DND-41 (cell line): ENCODE data around the gene RPL35.

Experiments
- ATAC-seq: fragments of 200-7000 bp; cut with Tn5 transposase; 3 replicates; pipeline ENCODE4 v1.9.1; 2021; ENCODE audit warnings: low read depth; ENCODE audit not compliant: insufficient read depth
- DNase-seq: peaks from one replicate; pipeline ENCODE4 v3.0.0-alpha.2; 2020
- H2AFZ ChIP-seq: 2 replicates; pipeline ENCODE4 v1.6.0; 2012; ENCODE audit warnings: low read depth, low read length
- H3K27ac ChIP-seq: 2 replicates; pipeline ENCODE4 v1.5.1; 2012; ENCODE audit warnings: low read length, inconsistent platforms
- H3K27me3 ChIP-seq: fragments of 200-600 bp; sonication (generic); 2 replicates; pipeline ENCODE4 v1.6.0; 2012; ENCODE audit warnings: low read length, mild to moderate bottlenecking, inconsistent platforms; ENCODE audit not compliant: insufficient read depth, poor library complexity
- H3K36me3 ChIP-seq: 2 replicates; pipeline ENCODE4 v1.5.1; 2012; ENCODE audit warnings: low read length, inconsistent platforms; ENCODE audit not compliant: insufficient read depth
- H3K4me1 ChIP-seq: 2 replicates; pipeline ENCODE4 v1.5.1; 2012; ENCODE audit warnings: mild to moderate bottlenecking, low read length; ENCODE audit not compliant: insufficient read depth
- H3K4me2 ChIP-seq: 2 replicates; pipeline ENCODE4 v1.6.0; 2012; ENCODE audit warnings: mild to moderate bottlenecking, moderate library complexity, low read length, inconsistent platforms; ENCODE audit not compliant: insufficient read depth
- H3K4me3 ChIP-seq, 2 experiments: fragments of 200-600 bp in 1 of 2; shearing (Covaris generic) in 1 of 2; 2 replicates each; pipeline ENCODE4 v1.5.1; 2012 to 2016; ENCODE audit warnings: inconsistent platforms in 2 of 2, low read length in 2 of 2, mild to moderate bottlenecking in 2 of 2, low read depth in 1 of 2, moderate library complexity in 1 of 2
- H3K79me2 ChIP-seq: 2 replicates; pipeline ENCODE4 v1.6.0; 2012; ENCODE audit warnings: low read length, inconsistent platforms; ENCODE audit not compliant: insufficient read depth
- H3K9ac ChIP-seq: 2 replicates; pipeline ENCODE4 v1.6.0; 2012; ENCODE audit warnings: low read depth, mild to moderate bottlenecking, inconsistent platforms, low read length, moderate library complexity
- H3K9me3 ChIP-seq: 2 replicates; pipeline ENCODE4 v1.5.1; 2012; ENCODE audit warnings: low read length, moderate library complexity, mild to moderate bottlenecking, inconsistent platforms; ENCODE audit not compliant: insufficient read depth, severe bottlenecking
- H4K20me1 ChIP-seq: 2 replicates; pipeline ENCODE4 v1.6.0; 2012; ENCODE audit warnings: low read length; ENCODE audit not compliant: insufficient read depth
- EZH2 ChIP-seq: IDR thresholded peaks from 3 replicates; pipeline ENCODE4 v1.6.1; 2012; ENCODE audit warnings: borderline replicate concordance, low read depth, mild to moderate bottlenecking, moderate library complexity, low read length, inconsistent platforms; ENCODE audit not compliant: severe bottlenecking
- TF ChIP-seq, protein P1 (sequence below): IDR thresholded peaks from 2 replicates; pipeline ENCODE4 v1.5.1; 2012; ENCODE audit warnings: borderline replicate concordance, low read length, moderate library complexity, mild to moderate bottlenecking; ENCODE audit not compliant: poor library complexity, severe bottlenecking; ENCODE audit errors: extremely low read depth

The RPL35 gene

DNA sequence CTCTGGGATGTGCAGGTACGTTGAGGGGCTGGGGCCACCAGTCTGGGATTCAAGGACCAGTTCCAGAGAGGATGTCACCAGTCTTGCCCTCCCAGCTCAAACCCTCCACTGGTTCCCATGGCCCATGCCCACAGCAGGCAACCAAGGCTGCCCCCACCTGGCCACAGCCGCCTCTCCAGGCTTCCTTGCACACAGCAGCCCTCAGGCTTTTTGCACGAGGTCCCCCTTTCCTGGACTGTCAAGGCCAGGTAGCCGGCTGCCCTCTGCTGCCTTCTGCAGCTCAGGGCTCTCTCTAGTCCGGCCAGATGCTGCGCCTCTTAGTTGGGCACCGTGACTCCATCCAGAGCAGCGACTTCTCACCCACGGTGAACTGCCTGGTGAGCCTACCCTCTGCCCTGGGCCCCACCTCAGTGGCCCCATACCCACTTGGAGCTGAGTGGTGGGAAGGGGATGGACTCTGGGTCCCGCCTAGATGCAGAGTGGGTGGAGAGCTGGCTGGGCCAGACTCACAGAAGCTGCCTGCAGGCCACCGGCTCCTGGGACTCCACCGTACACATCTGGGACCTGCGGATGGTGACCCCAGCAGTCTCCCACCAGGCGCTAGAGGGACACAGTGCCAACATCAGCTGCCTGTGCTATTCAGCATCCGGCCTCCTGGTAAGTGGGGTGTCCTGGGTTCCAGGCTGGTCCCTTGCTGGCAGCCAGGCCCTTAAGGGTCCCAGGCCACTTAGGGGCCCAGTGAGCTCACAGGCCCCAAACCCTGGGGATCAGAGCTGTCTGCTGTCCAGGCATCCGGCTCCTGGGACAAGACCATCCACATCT is 5.6 kb downstream of the RPL35 start:
- peak; percentile 49 for DNase-seq
- Histone ChIP-seq H3K27me3 (no peaks in the 10 kb centered on the region), H3K4me1 (peaks cover 41% of the 10 kb centered on the region), H3K4me2 (no peak overlapping the region), H3K36me3 (peaks cover 51% of the 10 kb centered on the region), H3K4me3 (no peak overlapping the region), H3K9me3 (no peaks in the 10 kb centered on the region), H3K79me2 (peaks cover 26% of the 10 kb centered on the region), H3K27ac (no peak overlapping the region), H3K9ac (no peak overlapping the region), H4K20me1 (peaks cover 59% of the 10 kb centered on the region), H2AFZ (no peak overlapping the region)
- TF ChIP-seq, protein P1, sequence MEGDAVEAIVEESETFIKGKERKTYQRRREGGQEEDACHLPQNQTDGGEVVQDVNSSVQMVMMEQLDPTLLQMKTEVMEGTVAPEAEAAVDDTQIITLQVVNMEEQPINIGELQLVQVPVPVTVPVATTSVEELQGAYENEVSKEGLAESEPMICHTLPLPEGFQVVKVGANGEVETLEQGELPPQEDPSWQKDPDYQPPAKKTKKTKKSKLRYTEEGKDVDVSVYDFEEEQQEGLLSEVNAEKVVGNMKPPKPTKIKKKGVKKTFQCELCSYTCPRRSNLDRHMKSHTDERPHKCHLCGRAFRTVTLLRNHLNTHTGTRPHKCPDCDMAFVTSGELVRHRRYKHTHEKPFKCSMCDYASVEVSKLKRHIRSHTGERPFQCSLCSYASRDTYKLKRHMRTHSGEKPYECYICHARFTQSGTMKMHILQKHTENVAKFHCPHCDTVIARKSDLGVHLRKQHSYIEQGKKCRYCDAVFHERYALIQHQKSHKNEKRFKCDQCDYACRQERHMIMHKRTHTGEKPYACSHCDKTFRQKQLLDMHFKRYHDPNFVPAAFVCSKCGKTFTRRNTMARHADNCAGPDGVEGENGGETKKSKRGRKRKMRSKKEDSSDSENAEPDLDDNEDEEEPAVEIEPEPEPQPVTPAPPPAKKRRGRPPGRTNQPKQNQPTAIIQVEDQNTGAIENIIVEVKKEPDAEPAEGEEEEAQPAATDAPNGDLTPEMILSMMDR, result peak; percentile 50
- no peak for TF ChIP-seq EZH2
- peak; percentile 29 for ATAC-seq

DNA sequence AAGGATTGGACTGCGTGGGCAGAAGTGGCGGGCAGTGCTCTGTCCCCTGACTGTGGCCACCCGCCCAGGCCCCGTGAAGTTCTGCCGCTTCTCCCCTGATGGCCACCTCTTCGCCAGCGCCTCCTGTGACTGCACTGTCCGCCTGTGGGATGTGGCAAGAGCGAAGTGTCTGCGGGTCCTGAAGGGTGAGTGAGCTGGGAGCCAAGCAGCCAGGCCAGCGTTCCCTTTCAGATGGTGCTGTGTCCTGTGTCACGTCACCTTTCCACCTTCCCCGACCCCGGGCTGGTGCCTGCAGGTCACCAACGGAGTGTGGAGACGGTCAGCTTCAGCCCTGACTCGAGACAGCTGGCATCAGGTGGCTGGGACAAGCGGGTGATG is 6.2 kb downstream of the RPL35 start:
- TF ChIP-seq EZH2, result no peak
- TF ChIP-seq, protein P1, result no peak
- H3K36me3 ChIP-seq, result peaks cover 45% of the 10 kb centered on the region
- no peak overlapping the region for H3K27ac ChIP-seq
- H2AFZ ChIP-seq, result no peak overlapping the region
- no peak overlapping the region for H3K4me3 ChIP-seq
- ATAC-seq (no peak), DNase-seq (no peak)
- no peaks in the 10 kb centered on the region for H3K9me3 ChIP-seq
- no peaks in the 10 kb centered on the region for H3K27me3 ChIP-seq
- H3K79me2 ChIP-seq, result peaks cover 20% of the 10 kb centered on the region
- H3K9ac ChIP-seq, result no peak overlapping the region
- peaks cover 35% of the 10 kb centered on the region for H3K4me1 ChIP-seq
- no peak overlapping the region for H3K4me2 ChIP-seq
- H4K20me1 ChIP-seq, result peaks cover 53% of the 10 kb centered on the region

DNA sequence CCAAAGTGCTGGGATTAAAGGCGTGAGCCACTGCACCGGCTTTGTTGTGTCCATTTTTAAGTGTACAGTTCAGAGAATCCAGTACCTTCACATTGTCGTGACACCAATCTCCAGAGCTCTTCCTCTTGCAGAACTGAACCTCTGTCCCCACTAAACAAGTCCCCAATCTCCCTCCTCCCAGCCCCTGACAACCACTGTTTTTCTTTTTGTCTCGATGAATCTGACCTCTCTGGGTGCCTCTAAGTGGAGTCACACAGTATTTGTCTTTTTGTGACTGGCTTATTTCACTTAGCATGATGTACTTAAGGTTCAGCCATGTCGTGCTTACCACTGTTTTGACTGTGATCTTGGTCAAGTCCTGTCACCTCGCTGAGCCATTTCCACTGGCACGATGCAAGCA is 6.9 kb downstream of the RPL35 start:
- H3K9me3 ChIP-seq, result no peaks in the 10 kb centered on the region
- H3K9ac ChIP-seq, result no peak overlapping the region
- no peak for ATAC-seq
- H3K36me3 ChIP-seq, result peaks cover 37% of the 10 kb centered on the region
- no peak overlapping the region for H3K27ac ChIP-seq
- no peaks in the 10 kb centered on the region for H3K27me3 ChIP-seq
- H2AFZ ChIP-seq, result no peak overlapping the region
- peaks cover 28% of the 10 kb centered on the region for H3K4me1 ChIP-seq
- H3K4me3 ChIP-seq, result no peak overlapping the region
- peaks cover 45% of the 10 kb centered on the region for H4K20me1 ChIP-seq
- peaks cover 13% of the 10 kb centered on the region for H3K79me2 ChIP-seq
- no peak for DNase-seq
- TF ChIP-seq, protein P1, result no peak
- no peak for TF ChIP-seq EZH2
- H3K4me2 ChIP-seq, result no peak overlapping the region
